ENCODE results near the gene CSNK1A1.
"Not testable (repeated sequence)": the region's sequence is repeated elsewhere in the genome, so short reads cannot be mapped to it uniquely, and the experiment has no call there.

Gene CSNK1A1

DNA sequence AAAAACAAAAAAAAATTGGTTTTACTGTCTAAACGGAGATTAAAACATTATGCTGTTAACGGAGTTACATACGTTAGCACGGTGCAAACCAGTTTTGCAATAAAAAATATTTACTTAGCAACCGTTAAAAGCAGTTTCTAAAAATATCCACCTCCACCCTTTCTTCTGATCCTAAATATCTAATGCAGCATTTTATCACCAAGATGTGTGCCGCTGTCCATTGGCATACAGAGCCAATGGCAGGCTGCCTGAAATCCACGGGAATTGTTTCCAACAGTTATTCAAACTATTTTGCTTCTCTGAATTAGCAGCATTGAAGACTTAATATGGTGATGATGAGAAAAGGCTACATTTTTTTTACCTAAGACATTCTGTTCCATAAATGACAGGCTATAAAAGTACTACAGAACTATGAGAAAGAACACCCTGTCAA lies 61.6 kb downstream of the CSNK1A1 start:
- no peak for DNase-seq

DNA sequence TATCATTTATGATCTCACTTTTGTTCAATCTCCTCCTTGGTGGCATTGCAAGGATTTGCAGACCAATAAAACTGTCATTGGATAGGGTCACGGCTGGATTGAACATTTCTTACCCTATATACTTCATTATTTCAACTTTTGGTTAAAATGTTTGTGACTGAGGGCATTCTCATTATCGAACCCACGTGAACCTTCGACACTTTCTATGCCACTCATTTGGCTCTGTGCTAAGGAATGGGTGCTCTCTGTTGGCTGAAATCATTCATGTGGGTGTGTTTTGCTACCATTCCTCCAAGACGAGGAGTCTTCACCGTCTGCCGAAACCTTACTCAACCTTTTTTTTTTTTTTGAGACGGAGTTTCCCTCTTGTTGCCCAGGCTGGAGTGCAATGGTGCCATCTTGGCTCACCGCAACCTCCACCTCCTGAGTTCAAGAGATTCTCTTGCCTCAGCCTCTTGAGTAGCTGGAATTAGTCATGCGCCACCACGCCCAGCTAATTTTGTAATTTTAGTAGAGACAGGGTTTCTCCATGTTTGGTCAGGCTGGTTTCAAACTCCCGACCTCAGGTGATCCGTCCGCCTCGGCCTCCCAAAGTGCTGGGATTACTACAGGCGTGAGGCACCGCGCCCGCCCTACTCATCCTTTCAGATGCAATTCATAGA lies 62.5 kb downstream of the CSNK1A1 start:
- no peak for DNase-seq

DNA sequence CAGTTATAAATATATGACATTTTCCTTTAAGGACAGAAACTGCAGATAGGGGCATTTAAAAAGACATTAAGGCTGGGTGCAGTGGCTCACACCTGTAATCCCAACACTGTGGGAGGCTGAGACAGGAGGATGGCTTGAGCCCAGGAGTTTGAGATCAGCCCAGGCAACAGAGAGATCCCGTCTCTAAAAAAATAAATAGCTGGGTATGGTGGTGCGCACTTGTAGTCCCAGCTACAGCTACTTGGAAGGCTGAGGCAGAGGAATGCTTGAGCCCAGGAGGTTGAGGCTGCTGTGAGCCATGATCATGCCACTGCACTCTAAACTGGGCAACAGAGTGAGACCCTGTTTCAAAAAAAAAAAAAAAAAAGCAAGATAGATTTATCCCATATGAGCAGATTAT lies 63.6 kb downstream of the CSNK1A1 start:
- no peak for DNase-seq

DNA sequence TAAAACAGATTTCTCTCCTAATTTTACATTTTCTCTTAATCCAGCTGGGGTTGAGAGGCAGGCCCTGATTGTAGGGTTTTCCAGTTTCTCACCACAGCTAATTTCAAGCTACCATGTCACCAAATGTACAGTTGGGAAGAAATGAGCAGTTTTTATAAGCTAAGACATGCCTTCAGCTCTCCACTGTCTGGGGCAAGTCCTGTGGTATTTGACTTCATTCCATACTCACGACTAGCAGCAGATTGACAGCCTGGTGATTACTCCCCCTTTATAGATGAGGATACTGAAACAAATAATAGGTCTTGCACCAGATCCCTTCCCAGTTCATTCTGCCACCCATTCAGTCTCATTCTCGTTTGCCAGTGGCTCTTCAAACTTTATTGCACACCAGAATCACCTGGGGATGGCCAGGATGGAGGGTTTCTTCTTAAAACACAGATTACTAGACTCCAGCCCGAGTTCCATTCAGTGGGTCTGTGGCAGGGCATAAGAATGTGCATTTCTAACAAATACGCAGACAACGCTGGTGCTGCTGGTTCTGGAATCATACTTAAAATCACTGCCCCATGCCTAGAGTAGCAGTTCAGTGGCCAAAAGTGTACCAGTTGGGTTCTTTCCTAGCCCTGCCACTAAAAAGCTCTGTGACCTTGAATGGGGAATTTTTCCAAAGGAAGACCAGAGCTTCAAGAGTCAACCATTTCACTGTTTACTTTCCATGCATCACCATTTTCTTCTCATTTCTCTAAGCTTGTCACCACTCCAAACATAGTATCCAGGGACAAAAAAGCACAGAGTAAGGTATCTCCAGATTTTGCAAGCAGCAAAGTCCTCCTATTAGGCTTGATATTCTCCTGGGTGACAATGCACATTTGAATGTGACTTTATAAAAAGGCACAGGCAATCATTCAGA lies 64.3 kb downstream of the CSNK1A1 start:
- no peak for DNase-seq

DNA sequence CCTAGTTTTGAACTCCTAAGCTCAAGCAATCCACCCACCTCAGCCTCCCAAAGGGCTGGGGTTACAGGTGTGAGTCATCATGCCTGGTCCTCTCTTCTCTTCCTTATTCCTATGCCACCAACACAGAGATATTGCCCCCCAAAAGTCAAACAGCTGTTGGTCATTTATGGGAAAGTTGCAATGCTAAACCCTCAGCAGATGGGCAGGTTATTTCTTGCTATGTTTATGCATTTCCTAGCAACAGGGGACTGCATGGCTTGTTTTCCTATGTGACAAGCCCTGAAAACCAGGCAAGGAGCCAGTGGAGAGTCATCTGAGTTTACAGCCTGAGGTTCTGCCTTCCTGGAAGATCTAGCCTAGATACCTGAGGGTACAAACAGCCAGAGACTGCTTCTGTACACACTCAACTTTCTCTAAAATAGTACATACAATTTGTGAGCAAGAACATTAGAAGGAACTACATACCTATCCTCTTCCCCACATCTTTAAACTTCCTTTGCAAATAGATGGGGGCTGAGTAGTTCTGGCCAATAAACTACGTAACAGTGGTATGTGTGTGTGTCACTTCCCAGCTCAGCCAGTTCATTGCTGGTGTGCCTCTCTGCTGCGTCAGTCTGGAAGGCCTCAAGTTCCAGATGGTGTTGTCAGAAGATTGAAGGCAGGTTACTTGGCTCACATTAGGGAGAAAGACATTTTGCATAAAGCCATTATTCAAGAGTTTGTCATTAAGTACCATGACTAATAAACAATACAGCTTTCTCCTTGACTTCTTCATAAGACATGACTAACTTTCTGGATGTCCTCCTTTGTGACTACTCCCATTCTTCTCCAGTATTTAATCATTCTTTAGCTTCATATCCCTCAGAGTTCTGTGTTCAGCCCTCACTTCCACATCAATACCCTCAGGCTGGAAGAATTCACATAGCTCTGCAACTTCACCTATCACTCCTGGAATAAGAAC lies 65.3 kb downstream of the CSNK1A1 start:
- DNase-seq = no peak

DNA sequence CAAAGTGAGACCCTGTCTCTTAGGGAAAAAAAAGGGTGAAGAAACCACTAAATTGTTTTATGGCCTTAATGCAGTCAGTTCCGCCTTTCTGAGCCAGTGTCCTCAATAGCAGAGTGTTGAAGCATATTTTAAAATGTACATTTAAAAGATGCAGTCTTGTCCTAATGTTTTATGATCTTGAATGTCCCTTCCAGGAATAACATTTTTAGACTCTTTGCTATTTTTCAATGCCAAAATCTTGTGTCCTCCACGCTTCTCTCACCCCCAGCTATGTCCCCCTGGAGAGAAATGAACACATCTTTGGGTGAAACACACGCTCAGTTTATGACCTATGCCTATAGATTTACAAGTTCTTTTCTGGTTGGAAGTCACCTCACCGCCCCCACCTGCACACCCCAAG lies 69.8 kb downstream of the CSNK1A1 start:
- DNase-seq = no peak

DNA sequence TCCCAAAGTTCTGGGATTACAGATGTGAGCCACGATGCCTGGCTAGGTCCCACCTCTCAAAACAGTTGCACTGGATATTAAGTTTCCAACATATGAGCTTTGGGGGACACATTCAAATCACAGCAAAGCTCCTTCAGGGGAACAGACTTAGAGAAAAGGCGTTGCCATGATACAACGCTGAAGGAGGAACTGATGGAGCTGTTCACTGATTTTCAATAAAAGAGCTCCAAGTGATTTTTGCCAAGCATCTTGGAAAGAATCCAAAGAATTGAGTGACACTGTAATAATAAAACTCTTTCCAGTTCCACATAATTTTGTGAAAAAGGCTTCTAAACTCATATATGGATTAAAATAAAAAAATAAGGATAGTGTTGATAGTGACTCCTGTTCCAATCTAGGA lies 72.5 kb downstream of the CSNK1A1 start:
- DNase-seq = no peak

DNA sequence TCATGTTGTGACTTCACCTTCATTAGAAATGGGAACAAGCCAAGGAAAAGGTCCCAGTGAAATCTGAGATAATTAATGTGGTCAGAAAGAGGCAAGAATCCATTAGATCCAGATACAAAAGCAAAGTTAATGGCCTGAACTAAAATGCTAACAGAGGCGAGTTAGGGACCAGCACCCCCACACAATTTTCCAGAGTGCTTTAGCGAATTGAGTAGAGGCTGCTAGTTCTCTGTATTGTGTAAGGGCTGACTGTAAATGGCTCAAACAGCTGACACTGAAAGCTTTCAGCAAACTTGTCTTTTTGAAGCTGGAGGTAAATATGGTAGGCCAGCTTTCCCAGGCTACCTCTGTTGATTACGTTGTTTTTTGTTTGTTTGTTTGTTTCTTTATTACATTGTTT lies 75.5 kb downstream of the CSNK1A1 start:
- DNase-seq = no peak

DNA sequence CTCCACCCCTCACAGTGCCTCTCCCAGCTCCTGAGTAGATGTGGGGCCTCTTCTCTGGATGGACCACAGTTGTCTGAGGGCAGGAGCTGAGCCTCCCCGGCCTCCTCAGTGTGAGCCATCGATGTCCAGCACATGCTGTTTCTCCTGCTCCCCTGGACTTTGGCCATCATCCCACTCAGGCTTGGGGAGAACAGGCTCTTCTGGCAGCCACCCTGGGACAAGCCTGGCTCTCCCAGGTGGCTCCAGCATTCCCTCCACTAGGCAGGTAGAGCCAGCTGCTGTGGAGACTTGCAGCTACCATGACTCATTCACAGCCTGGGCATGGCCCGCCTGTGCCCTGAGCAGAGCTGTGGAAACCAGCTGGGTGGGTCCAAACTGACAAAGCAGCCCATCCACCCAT lies 77.0 kb downstream of the CSNK1A1 start:
- no peak for DNase-seq

DNA sequence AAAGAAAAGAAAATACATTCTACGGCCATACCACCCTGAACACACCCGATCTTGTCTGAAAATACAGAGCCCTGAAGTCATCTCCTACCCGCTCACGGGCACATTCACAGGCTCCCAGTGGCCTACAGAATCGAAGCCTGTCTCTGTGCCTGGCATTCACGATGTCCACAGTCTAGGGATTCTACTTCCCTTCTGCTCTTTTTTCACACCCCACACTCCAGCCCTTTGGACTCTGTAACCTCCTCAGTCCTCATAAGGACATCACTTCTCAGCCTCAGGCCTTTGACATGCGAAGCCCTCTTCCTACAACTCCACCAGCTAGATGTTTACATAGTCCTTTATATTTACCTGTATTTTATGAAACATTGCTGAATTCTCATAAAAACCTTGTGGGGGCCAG lies 77.8 kb downstream of the CSNK1A1 start:
- no peak for DNase-seq

DNA sequence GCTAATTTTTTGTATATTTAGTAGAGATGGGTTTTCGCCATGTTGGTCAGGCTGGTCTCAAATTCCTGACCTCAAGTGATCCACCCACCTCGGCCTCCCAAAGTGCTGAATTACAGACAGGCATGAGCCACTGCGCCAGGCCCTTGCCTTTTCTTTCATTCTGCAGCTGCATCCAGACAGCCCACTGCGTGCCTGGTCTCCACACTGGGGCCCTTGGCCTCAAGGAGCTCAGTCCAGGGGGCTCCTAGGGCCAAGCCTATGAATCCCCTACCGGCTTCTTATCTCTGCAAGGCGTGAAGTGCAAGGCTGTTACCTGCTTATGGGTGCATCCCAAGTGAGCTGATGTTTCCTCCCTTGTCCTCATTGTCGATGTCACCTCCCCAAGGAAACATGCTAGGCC lies 78.8 kb downstream of the CSNK1A1 start:
- no peak for DNase-seq

DNA sequence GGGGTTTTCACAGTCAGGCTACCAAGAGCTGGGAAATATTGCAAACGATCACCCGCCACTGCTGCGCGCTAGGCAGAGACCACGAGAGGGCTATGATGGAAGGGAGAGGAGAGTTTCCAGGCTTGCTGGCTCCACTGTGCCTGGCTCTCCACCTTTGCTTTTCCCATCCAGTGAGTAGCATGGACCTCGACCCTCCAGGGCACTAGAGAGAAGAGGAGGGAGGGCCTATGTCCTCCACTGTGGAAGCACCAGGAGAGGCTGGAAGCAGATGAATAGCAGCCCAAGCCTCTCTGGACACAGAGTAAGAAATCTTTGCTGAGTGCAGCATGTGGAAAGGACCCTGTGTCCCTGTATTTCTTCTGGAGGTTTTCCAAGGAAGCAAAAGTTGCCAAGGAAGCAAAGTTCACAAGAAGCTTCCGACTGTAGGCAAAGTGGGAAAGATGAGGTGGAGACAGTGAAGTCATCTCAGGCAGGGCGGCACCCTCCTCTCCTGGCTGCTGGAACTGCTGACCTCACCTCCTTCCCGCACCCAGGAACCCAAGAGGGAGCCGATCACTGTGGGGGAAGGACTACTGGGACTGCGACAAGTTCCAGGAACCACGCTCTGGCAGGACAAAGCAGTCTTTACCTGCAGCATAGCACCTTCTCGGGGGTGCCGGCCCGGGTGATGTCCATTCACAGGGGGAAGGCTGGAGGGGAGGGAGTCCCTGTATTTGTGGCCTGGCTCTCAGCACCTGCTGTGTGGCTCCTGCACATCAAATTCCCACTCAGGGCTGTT lies 79.6 kb downstream of the CSNK1A1 start:
- no peak for DNase-seq

DNA sequence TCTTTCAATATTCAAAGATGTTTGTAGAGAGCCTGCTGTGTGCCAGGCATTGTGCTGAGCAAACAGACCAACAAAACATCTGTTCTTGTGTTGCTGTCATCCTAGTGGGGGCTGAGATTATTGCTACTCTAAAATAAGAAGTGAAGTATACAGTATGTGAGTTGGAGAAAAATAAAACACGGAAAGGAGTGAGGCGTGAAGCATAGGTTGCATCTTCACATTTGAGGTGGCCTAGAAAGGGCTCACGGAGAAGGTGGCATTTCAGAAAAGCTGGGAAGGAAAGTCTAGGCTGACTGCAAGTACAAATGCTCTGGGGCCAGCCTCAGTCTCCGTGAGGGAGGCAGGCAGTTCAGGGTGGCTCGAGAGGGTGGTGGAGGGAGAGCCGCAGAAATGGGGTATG lies 80.3 kb downstream of the CSNK1A1 start:
- DNase-seq = no peak

DNA sequence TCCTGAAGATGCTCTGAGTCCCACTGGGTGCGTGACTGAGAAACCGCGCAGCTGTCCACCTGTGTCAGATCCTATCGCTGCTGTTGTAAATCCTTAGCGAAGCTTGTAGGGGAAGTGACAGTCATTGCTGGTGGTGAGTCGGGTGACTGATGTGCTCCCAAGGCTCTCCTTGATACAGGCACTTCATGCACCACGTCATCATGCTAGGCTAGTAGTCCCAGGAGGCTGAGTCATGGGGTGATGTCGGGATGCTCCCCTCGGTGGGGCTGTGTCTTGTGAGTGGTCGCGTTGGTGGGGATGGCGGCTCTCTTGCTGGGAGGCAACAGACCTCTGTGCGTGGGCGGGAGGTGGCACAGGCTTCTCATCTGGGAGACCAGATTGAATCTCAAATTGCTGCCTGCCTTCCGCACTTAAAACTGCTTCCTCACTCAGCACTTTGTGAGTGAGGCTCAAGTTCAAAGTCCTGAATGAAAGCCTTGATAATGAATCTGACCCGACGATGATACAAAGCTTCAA lies 84.7 kb downstream of the CSNK1A1 start:
- DNase-seq = no peak

DNA sequence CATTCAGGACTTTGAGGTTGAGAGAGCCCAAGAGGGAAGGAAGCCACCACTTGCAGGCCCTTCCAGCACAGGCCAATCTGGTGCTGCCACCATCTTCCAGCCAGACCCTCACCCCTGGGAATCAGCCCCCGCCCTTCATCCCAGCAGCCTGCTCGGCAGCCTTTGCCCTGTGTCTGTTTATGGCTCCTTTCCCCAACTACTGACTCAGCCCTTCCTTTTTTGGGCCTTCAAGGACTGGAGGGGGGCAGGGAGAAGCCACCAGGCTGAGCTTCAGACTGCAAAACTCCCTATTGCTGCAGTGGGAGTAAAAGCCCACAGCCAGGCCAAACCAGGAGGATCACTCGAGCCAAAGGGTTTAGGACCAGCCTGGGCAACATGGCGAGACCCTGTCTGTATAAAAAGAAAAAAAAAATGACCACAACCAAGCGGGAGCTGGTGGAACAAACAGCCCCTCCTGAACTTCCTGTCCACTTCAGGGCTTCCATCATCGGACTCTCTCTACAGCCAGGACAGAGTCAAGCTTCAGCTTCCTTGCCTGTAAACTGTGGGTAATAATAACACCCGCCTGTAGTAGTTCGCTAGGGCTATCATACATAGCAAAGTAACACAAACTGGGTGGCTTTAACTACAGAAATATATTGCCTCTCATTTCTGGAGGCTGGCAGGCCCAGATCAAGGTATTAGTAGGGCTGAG lies 86.3 kb downstream of the CSNK1A1 start:
- no peak for DNase-seq

DNA sequence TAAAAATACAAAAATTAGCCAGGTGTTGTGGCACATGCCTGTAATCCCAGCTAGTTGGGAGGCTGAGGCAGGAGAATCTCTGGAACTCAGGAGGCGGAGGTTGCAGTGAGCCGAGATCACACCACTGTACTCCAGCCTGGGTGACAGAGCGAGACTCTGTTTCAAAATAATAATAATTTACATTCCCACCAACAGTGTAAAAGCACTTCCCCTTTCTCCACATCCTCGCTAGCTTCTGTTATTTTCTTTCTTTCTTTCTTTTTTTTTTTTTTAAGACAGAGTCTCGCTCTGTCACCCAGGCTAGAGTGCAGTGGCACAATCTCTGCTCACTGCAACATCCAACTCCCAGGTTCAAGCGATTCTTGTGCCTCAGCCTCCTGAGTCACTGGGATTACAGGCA lies 89.3 kb downstream of the CSNK1A1 start:
- DNase-seq = not testable (repeated sequence)

DNA sequence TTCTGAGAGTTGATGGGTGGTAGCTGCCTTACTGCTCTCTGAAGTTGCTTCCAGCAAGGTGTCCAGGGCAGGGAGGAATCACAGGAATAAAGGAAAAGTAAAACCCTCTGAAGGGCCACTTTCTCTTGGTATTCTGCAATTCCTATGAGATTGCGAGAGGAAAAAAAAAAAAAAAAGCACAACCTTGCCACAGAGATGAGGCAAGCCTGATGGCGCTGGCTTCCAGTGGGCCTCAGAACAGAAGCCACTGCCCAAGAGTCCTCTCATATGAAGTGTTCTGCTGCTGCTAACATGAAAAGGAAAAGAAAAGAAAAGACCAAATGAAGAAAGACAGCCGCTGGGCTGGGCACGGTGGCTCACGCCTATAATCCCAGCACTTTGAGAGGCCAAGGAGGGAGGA lies 91.3 kb downstream of the CSNK1A1 start:
- DNase-seq = no peak

DNA sequence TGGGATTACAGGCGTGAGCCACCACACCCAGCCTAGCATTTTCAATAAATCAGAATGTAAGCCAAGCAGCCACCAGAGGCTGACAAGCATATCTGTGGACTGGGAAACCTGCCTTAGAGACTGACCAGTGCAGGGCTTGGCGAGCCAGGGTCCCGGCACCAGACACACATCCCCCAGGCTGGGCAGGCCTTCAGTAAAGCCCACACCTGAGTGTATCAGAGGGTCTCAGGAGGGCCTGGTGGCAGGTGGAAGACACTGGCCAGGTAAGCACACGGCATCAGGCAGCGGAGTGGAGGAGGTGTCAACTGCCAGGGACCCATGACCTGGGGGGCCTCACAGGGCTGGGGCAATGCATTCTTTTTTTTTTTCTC lies 93.9 kb downstream of the CSNK1A1 start:
- no peak for DNase-seq

DNA sequence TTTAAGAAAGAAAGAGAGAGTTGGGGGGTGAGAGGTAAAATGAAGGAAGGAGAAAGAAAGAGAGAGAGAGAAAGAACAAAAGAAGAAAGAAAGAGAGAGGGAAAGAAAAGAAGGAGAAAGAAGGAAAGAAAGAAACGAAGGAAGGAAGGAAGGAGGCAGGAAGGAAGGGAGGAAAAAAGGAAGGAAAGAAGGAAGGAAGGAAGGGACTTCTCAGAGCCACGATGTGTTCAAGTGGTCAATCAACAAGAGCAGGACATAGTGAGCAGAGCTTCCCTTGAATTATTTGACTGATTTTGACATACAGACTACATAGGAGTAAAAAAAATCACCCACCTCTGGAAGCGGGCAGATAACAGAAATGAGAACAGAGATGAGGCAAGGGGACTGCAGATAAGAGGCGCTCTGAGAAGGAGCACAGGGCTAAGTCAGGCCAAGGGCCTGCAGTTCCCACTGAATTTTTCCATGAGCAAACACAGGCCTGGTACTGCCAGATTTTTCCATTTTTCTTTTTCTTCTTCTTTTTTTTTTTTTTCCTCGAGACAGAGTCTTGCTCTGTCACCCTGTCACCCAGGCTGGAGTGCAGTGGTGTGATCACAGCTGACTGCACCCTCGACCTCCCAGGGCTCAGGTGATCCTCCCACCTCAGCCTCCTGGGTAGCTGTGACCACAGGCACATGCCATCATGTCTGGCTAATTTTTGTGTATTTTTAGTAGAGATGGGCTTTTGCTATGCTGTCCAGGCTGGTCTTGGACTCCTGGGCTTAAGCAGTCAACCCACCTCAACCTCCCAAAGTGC lies 94.4 kb downstream of the CSNK1A1 start:
- no peak for DNase-seq

DNA sequence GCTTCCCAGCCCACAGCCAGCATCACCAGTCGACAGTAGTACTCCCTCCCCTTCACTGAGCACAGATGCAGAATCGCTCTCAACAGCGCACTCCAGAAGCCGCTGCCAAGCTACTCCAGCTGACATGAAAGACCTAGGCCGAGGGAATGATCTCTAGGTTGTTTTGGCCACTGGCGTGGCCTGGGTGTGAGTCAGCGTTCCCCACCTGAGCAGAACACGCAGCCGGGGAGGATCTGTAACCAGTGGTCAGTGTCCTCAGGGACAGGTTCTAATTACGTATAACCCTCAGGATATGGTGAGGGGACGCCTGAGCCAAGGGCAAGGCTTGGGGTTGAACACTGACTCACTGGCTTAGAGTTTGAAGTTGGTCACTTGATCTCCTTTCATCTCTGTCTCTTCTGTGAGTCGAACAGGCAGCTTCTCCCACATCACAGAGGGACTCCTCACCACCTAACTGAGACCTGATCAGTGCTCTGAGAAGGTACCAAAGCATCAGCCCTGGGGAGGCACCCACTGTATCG lies 95.3 kb downstream of the CSNK1A1 start:
- no peak for DNase-seq
